ENCODE measurements around the gene SP110. TPM values are rescaled to one million over a fixed set of nuclear protein-coding genes. Genes with fewer than 3 reads are reported as not detected.

The SP110 gene
- total RNA-seq, 2 donors from 2014 or later, result 10.8 to 11.6 TPM

GRCh38 chr2:230230496-230231200, 10.9 kb upstream of the SP110 start:
- TF ChIP-seq CTCF (IDR thresholded peaks at IDR 0.05), result no peak
- no peak for DNase-seq
- Histone ChIP-seq H3K36me3 (no peaks in the 10 kb centered on the region), H3K4me3 (no peak overlapping the region), H3K9ac (ENCODE audit: low read depth in 2 of 2, low read length in 2 of 2) (no peak overlapping the region), H3K27ac (no peak overlapping the region), H3K4me1 (no peaks in the 10 kb centered on the region), H3K27me3 (no peaks in the 10 kb centered on the region), H3K9me3 (no peaks in the 10 kb centered on the region)
- intact Hi-C loops (cut with DNase I), result no loop called here

GRCh38 chr2:230230087-230230486, 10.3 kb upstream of the SP110 start:
- no peaks in the 10 kb centered on the region for H3K27me3 ChIP-seq
- no peak overlapping the region for H3K9ac ChIP-seq (ENCODE audit: low read depth in 2 of 2, low read length in 2 of 2)
- H3K4me3 ChIP-seq, result no peak overlapping the region
- TF ChIP-seq CTCF (IDR thresholded peaks at IDR 0.05), result no peak
- intact Hi-C loops (cut with DNase I), result no loop called here
- no peaks in the 10 kb centered on the region for H3K36me3 ChIP-seq
- DNase-seq, result no peak
- no peaks in the 10 kb centered on the region for H3K4me1 ChIP-seq
- H3K27ac ChIP-seq, result no peak overlapping the region
- H3K9me3 ChIP-seq, result no peaks in the 10 kb centered on the region

- no peak overlapping the region for H3K27ac ChIP-seq
These were observed 7.4 kb upstream of the SP110 start for GRCh38 chr2:230227216-230227615.

GRCh38 chr2:230226051-230226551, 6.3 kb upstream of the SP110 start:
- Histone ChIP-seq H3K36me3 (no peaks in the 10 kb centered on the region), H3K9me3 (no peaks in the 10 kb centered on the region), H3K27ac (peak overlapping the region; percentile 48), H3K4me3 (no peak overlapping the region), H3K4me1 (no peaks in the 10 kb centered on the region), H3K9ac (ENCODE audit: low read depth in 2 of 2, low read length in 2 of 2) (no peak overlapping the region), H3K27me3 (no peaks in the 10 kb centered on the region)
- no peak for DNase-seq
- intact Hi-C loops (cut with DNase I), result no loop called here
- no peak for TF ChIP-seq CTCF (IDR thresholded peaks at IDR 0.05)

More at GRCh38 chr2:230227216-230227615, 7.4 kb upstream of the SP110 start:
- H3K36me3 ChIP-seq, result no peaks in the 10 kb centered on the region
- intact Hi-C loops (cut with DNase I), result no loop called here
- H3K4me3 ChIP-seq, result no peak overlapping the region
- no peaks in the 10 kb centered on the region for H3K27me3 ChIP-seq
- no peak for DNase-seq
- TF ChIP-seq CTCF (IDR thresholded peaks at IDR 0.05), result no peak
- no peaks in the 10 kb centered on the region for H3K4me1 ChIP-seq
- no peak overlapping the region for H3K9ac ChIP-seq (ENCODE audit: low read depth in 2 of 2, low read length in 2 of 2)
- H3K9me3 ChIP-seq, result no peaks in the 10 kb centered on the region

GRCh38 chr2:230225486-230225885, 5.7 kb upstream of the SP110 start, which contains the start of gene SP140:
TSS of gene SP140 (plus strand) at chr2:230225736. CDS start at chr2:230225845, 109 bp downstream.
- no peaks in the 10 kb centered on the region for H3K9me3 ChIP-seq
- H3K36me3 ChIP-seq, result no peaks in the 10 kb centered on the region
- DNase-seq, result peak; percentile 41
- intact Hi-C loops (cut with DNase I), result no loop called here
- H3K27ac ChIP-seq, result peak within 1 kb of the TSS; percentile 53
- TF ChIP-seq CTCF (IDR thresholded peaks at IDR 0.05), result no peak
- H3K9ac ChIP-seq (ENCODE audit: low read depth in 2 of 2, low read length in 2 of 2), result peak within 1 kb of the TSS in 1 of 2 donors; percentile 47
- no peak within 1 kb of the TSS for H3K4me3 ChIP-seq
- H3K4me1 ChIP-seq, result no peaks in the 10 kb centered on the region
- H3K27me3 ChIP-seq, result no peaks in the 10 kb centered on the region

Data from colonic mucosa (tissue), 4 donors.